ENCODE data around the gene PIAS1.

The PIAS1 gene

DNA sequence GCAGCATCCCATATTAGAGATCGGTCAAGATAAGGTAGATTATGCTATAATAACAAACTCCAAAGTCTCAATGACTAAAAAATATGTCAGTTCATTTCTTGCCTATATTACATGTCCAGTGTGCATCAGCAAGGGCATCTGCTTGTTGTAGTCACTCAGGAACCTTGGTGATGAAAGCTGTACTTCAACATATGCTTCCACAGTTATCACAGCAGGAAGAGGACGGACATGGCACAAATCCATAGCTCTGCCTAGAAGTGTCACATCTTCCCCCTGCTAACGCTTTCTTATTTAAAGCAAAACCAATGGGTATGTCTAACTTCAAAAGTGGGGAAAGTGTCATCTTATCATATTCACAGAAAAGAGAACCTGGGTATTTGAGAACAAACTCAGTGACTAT is 20.0 kb upstream of the PIAS1 start:
- peaks cover 0 to 3% of the 10 kb centered on the region in 2 donors for H3K4me1 ChIP-seq (ENCODE audit: control insufficient read depth in 1 of 2, insufficient read depth in 2 of 2, low read length in 2 of 2)
- no peaks in the 10 kb centered on the region for H3K27me3 ChIP-seq (ENCODE audit: control insufficient read depth in 1 of 2, insufficient read depth in 2 of 2, low read length in 2 of 2)
- no peak overlapping the region for H3K4me3 ChIP-seq (ENCODE audit: low read depth in 1 of 2, low read length in 2 of 2)
- H3K36me3 ChIP-seq (ENCODE audit: control insufficient read depth in 1 of 2, insufficient read depth in 2 of 2, low read length in 2 of 2), result no peaks in the 10 kb centered on the region
- H3K9ac ChIP-seq (ENCODE audit: low read depth in 1 of 2, low read length in 2 of 2), result no peak overlapping the region
- H3K9me3 ChIP-seq (ENCODE audit: control insufficient read depth in 1 of 2, low read length in 2 of 2), result no peaks in the 10 kb centered on the region
- H3K27ac ChIP-seq (ENCODE audit: low read depth, low read length), result no peak overlapping the region

DNA sequence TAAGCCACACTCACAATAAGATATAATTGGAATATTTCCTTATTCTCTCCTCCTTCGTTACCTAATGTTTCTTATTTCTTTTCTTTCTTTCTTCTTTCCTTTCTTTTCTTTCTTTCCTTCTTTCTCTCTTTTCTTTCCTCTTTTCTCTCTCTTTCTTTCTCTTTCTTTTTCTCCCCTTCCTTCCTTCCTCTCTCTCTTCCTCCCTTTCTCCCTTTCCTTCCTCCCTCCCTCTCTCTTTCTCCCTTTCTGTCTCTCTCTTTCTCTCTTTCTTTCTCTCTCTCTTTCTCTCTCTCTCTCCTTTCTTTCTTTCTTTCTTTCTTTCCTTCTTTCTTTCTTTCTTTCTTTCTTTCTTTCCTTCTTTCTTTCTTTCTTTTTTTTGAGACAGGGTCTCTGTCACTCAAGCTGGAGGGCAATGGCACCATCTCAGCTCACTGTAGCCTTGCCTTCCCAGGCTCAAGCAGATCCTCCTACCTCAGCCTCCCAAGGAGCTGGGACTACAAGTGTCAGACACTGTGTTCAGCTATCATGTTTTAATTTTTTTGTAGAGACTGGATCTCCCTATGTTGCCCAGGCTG is 19.3 kb upstream of the PIAS1 start:
- Histone ChIP-seq H3K27ac (ENCODE audit: low read depth, low read length) (no peak overlapping the region), H3K9ac (ENCODE audit: low read depth in 1 of 2, low read length in 2 of 2) (no peak overlapping the region), H3K4me1 (ENCODE audit: control insufficient read depth in 1 of 2, insufficient read depth in 2 of 2, low read length in 2 of 2) (peaks cover 0 to 3% of the 10 kb centered on the region in 2 donors), H3K36me3 (ENCODE audit: control insufficient read depth in 1 of 2, insufficient read depth in 2 of 2, low read length in 2 of 2) (no peaks in the 10 kb centered on the region), H3K27me3 (ENCODE audit: control insufficient read depth in 1 of 2, insufficient read depth in 2 of 2, low read length in 2 of 2) (no peaks in the 10 kb centered on the region), H3K4me3 (ENCODE audit: low read depth in 1 of 2, low read length in 2 of 2) (no peak overlapping the region), H3K9me3 (ENCODE audit: control insufficient read depth in 1 of 2, low read length in 2 of 2) (no peaks in the 10 kb centered on the region)

DNA sequence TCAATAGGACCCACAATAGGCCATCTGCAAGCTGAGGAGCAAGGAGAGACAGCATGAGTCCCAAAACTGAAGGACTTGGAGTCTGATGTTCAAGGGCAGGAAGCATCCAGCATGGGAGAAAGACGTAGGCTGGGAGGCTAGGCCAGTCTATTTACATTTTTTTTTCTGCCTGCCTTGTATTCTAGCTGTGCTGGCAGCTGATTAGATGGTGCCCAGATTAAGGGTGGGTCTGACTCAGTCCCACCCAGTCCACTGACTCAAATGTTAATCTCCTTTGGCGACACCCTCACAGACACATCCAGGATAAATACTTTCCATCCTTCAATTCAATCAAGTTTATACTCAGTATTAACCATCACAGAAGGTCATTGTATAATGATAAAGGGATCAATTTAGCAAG is 15.9 kb upstream of the PIAS1 start:
- no peak overlapping the region for H3K9ac ChIP-seq (ENCODE audit: low read depth in 1 of 2, low read length in 2 of 2)

DNA sequence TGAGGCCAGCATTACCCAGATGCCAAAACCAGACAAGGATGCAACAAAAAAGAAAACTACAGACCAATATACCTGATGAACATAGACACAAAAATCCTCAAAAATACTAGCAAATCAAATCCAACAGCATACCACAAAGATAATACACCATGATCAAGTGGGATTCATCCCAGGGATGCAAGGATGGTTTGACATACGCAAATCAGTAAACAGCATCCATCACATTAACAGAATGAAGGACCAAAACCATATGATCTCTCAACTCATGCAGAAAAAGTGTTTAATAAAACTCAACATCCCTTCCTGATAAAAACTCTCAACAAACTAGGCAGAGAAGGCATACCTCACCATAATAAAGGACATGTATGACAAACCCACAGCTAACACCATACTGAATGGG is 14.0 kb upstream of the PIAS1 start:
- Histone ChIP-seq H3K27me3 (ENCODE audit: control insufficient read depth in 1 of 2, insufficient read depth in 2 of 2, low read length in 2 of 2) (no peaks in the 10 kb centered on the region), H3K4me3 (ENCODE audit: low read depth in 1 of 2, low read length in 2 of 2) (no peak overlapping the region), H3K9ac (ENCODE audit: low read depth in 1 of 2, low read length in 2 of 2) (no peak overlapping the region), H3K27ac (ENCODE audit: low read depth, low read length) (no peak overlapping the region), H3K9me3 (ENCODE audit: control insufficient read depth in 1 of 2, low read length in 2 of 2) (no peaks in the 10 kb centered on the region), H3K4me1 (ENCODE audit: control insufficient read depth in 1 of 2, insufficient read depth in 2 of 2, low read length in 2 of 2) (peaks cover 0 to 8% of the 10 kb centered on the region in 2 donors), H3K36me3 (ENCODE audit: control insufficient read depth in 1 of 2, insufficient read depth in 2 of 2, low read length in 2 of 2) (no peaks in the 10 kb centered on the region)

More for the DNA sequence above, 15.9 kb upstream of the PIAS1 start:
- Histone ChIP-seq H3K9me3 (ENCODE audit: control insufficient read depth in 1 of 2, low read length in 2 of 2) (no peaks in the 10 kb centered on the region), H3K27ac (ENCODE audit: low read depth, low read length) (no peak overlapping the region), H3K27me3 (ENCODE audit: control insufficient read depth in 1 of 2, insufficient read depth in 2 of 2, low read length in 2 of 2) (no peaks in the 10 kb centered on the region), H3K36me3 (ENCODE audit: control insufficient read depth in 1 of 2, insufficient read depth in 2 of 2, low read length in 2 of 2) (no peaks in the 10 kb centered on the region), H3K4me3 (ENCODE audit: low read depth in 1 of 2, low read length in 2 of 2) (no peak overlapping the region), H3K4me1 (ENCODE audit: control insufficient read depth in 1 of 2, insufficient read depth in 2 of 2, low read length in 2 of 2) (peaks cover 0 to 11% of the 10 kb centered on the region in 2 donors)

DNA sequence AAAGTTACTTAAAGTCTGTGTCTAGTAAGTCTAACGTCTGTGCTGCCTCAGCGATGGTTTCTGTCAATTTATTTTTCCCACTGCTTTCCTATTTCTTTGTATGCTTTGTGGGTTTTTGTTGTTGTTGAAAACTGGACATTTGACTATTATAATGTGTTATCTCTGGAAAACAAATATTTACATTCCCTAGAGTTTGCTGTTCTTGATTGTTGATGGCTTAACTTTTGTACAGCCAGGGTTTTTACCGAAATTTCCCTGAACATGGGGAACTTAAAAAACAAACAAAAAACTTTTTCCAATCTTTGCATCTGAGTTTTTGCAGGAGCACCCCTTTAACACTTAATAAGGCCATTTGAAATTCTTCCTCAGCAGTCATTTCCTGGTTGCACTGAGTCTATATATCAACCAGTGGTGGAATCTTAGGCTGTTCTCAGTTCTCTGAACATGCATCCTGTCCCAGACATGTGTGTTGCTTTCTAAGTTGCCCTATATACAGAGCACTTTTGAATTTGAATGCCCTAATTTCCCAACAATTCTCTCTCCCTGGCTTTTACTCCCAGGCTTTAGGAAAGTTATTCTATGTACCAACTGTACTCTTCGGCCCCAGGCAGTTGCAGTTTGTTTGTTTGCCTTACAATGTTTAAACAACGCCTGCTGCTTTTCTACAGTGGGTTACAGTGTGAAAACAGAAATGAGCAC is 11.8 kb upstream of the PIAS1 start:
- peaks cover 0 to 8% of the 10 kb centered on the region in 2 donors for H3K4me1 ChIP-seq (ENCODE audit: control insufficient read depth in 1 of 2, insufficient read depth in 2 of 2, low read length in 2 of 2)
- H3K9me3 ChIP-seq (ENCODE audit: control insufficient read depth in 1 of 2, low read length in 2 of 2), result no peaks in the 10 kb centered on the region
- H3K9ac ChIP-seq (ENCODE audit: low read depth in 1 of 2, low read length in 2 of 2), result no peak overlapping the region
- no peak overlapping the region for H3K27ac ChIP-seq (ENCODE audit: low read depth, low read length)
- H3K4me3 ChIP-seq (ENCODE audit: low read depth in 1 of 2, low read length in 2 of 2), result no peak overlapping the region
- H3K36me3 ChIP-seq (ENCODE audit: control insufficient read depth in 1 of 2, insufficient read depth in 2 of 2, low read length in 2 of 2), result no peaks in the 10 kb centered on the region
- H3K27me3 ChIP-seq (ENCODE audit: control insufficient read depth in 1 of 2, insufficient read depth in 2 of 2, low read length in 2 of 2), result no peaks in the 10 kb centered on the region

DNA sequence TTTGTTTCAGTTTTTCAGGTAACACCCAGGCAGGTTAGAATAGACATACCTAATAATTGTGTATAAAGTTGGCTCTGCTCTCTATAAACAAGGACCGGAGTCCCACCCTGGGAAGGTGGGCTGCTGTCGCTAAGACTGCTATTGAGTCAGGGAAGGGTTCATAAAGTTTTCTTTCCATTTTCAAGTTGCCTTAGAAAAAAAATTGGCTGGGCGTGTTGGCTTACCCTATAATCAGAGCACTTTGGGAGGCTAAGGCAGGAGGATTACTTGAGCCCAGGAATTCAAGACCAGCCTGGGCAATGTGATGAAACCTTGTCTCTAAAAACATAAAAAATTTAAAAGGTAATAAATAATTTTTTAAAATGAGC is 11.3 kb upstream of the PIAS1 start:
- Histone ChIP-seq H3K27me3 (ENCODE audit: control insufficient read depth in 1 of 2, insufficient read depth in 2 of 2, low read length in 2 of 2) (no peaks in the 10 kb centered on the region), H3K9ac (ENCODE audit: low read depth in 1 of 2, low read length in 2 of 2) (no peak overlapping the region), H3K27ac (ENCODE audit: low read depth, low read length) (no peak overlapping the region), H3K36me3 (ENCODE audit: control insufficient read depth in 1 of 2, insufficient read depth in 2 of 2, low read length in 2 of 2) (no peaks in the 10 kb centered on the region), H3K9me3 (ENCODE audit: control insufficient read depth in 1 of 2, low read length in 2 of 2) (no peaks in the 10 kb centered on the region), H3K4me1 (ENCODE audit: control insufficient read depth in 1 of 2, insufficient read depth in 2 of 2, low read length in 2 of 2) (peaks cover 0 to 8% of the 10 kb centered on the region in 2 donors), H3K4me3 (ENCODE audit: low read depth in 1 of 2, low read length in 2 of 2) (no peak overlapping the region)

DNA sequence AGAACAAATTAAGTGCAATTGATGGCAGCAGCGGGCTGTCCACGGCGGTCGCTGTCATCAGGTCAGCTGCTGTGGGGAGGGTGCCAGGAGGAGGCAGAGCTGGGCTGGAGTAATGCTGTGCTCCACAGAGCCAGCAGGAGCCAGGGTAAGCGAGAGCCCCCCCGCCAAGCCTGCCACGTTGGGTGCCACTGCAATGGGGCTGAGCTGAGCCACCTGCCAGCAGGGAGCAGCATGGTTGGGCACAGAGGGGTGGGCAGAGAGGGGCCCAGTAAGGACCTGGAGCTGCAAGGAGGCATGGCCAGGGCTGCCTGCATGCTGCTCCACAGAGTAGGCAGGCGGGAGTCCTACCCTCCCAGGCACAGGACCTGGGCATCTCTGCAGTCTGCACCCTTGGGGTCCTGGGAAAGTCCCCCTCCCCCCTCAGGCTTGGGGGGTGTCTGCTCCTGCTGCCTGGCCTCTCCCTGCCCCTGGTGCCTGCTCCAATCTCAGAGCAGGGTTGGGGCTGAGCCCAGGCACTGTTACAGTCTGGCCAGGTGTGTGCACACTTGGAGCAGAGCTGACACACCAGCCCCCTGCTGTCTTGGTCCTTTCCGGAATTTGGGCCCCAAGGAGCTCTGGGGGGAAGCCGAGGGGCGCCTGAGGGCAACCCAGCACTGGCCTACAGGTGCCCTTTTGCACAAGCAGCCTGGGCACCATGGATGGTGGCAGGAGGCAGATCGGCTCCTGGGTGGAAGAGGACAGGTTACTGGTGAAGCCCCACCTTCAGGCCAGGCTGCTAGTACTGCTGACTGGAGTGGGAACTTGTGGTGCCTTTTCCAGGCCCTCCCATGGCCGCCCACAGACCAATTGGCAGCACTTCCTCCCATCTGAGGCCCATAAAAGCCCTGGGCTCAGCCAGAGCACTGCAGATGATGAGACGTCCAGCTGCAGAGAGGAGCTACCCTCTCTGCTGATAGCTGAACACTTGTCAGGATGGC is 8.5 kb upstream of the PIAS1 start:
- H3K27ac ChIP-seq (ENCODE audit: low read depth, low read length), result no peak overlapping the region
- no peak overlapping the region for H3K9ac ChIP-seq (ENCODE audit: low read depth in 1 of 2, low read length in 2 of 2)
- H3K36me3 ChIP-seq (ENCODE audit: control insufficient read depth in 1 of 2, insufficient read depth in 2 of 2, low read length in 2 of 2), result no peaks in the 10 kb centered on the region
- no peaks in the 10 kb centered on the region for H3K27me3 ChIP-seq (ENCODE audit: control insufficient read depth in 1 of 2, insufficient read depth in 2 of 2, low read length in 2 of 2)
- no peak overlapping the region for H3K4me3 ChIP-seq (ENCODE audit: low read depth in 1 of 2, low read length in 2 of 2)
- peaks cover 0 to 8% of the 10 kb centered on the region in 2 donors for H3K4me1 ChIP-seq (ENCODE audit: control insufficient read depth in 1 of 2, insufficient read depth in 2 of 2, low read length in 2 of 2)
- H3K9me3 ChIP-seq (ENCODE audit: control insufficient read depth in 1 of 2, low read length in 2 of 2), result no peaks in the 10 kb centered on the region

DNA sequence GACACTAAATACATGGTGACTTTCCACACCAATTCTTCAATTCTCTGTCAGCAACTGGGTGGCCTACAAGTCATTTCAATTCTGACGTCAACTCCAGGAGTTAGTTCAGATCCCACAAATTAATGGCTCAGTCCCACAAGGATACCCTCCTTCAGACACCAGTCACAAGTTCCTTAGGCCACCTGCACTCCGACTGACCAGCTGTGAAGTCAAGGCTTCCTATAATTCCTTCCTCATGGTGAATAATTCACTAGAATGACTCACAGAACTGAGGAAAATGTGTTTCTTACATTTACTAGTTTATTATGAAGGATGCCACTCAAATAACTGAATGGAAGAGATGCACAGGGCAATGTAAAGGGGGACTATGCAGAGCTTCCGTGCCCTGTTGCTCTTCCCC is 6.3 kb upstream of the PIAS1 start:
- H3K4me1 ChIP-seq (ENCODE audit: control insufficient read depth in 1 of 2, insufficient read depth in 2 of 2, low read length in 2 of 2), result peaks cover 0 to under 1% of the 10 kb centered on the region in 2 donors
- no peak overlapping the region for H3K27ac ChIP-seq (ENCODE audit: low read depth, low read length)
- H3K9ac ChIP-seq (ENCODE audit: low read depth in 1 of 2, low read length in 2 of 2), result no peak overlapping the region
- no peaks in the 10 kb centered on the region for H3K27me3 ChIP-seq (ENCODE audit: control insufficient read depth in 1 of 2, insufficient read depth in 2 of 2, low read length in 2 of 2)
- H3K4me3 ChIP-seq (ENCODE audit: low read depth in 1 of 2, low read length in 2 of 2), result no peak overlapping the region
- H3K9me3 ChIP-seq (ENCODE audit: control insufficient read depth in 1 of 2, low read length in 2 of 2), result no peaks in the 10 kb centered on the region
- H3K36me3 ChIP-seq (ENCODE audit: control insufficient read depth in 1 of 2, insufficient read depth in 2 of 2, low read length in 2 of 2), result no peaks in the 10 kb centered on the region

DNA sequence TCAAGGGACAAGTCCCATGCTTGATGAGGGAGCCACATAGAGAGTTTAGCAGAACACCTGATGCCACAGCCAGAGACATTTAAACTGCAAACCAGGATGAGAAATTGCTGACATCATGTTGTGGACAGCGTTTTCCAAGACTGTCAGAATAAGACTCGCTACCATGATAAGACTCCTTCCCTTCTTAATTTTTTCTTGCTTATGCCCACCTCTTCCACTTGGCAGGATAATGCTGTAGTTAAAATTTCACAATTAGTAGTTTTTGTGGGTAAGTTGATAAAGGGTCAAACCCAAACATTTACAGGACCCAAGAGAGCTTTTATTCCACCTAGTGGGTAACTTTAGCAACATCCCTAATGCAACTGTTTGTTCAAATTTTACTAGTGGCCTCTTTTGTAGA is 3.0 kb upstream of the PIAS1 start:
- no peak overlapping the region for H3K4me3 ChIP-seq (ENCODE audit: low read depth in 1 of 2, low read length in 2 of 2)
- H3K9me3 ChIP-seq (ENCODE audit: control insufficient read depth in 1 of 2, low read length in 2 of 2), result no peaks in the 10 kb centered on the region
- no peak overlapping the region for H3K9ac ChIP-seq (ENCODE audit: low read depth in 1 of 2, low read length in 2 of 2)
- peaks cover 9% of the 10 kb centered on the region in 2 donors for H3K4me1 ChIP-seq (ENCODE audit: control insufficient read depth in 1 of 2, insufficient read depth in 2 of 2, low read length in 2 of 2)
- H3K36me3 ChIP-seq (ENCODE audit: control insufficient read depth in 1 of 2, insufficient read depth in 2 of 2, low read length in 2 of 2), result no peaks in the 10 kb centered on the region
- H3K27ac ChIP-seq (ENCODE audit: low read depth, low read length), result no peak overlapping the region
- no peaks in the 10 kb centered on the region for H3K27me3 ChIP-seq (ENCODE audit: control insufficient read depth in 1 of 2, insufficient read depth in 2 of 2, low read length in 2 of 2)

DNA sequence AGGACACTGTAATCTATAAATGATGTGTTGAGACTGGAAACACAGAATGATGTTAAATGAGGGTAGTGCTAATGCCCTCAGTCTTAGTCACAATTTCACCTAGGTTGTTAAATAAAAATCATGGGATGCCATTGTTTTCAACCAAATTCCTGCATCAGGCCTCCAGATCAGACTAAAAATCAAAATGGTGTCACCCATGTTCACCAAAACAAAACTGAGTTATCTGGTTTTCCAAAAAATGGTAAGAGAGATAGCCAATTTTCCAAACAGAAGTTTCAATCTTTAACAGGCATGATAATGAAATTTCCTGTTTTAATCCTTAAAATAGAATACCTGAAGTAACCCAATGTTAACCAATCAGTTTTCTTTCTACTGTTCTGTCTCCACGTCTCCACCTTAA is 2.2 kb upstream of the PIAS1 start:
- Histone ChIP-seq H3K36me3 (ENCODE audit: control insufficient read depth in 1 of 2, insufficient read depth in 2 of 2, low read length in 2 of 2) (no peaks in the 10 kb centered on the region), H3K9me3 (ENCODE audit: control insufficient read depth in 1 of 2, low read length in 2 of 2) (no peaks in the 10 kb centered on the region), H3K4me3 (ENCODE audit: low read depth in 1 of 2, low read length in 2 of 2) (no peak overlapping the region), H3K27me3 (ENCODE audit: control insufficient read depth in 1 of 2, insufficient read depth in 2 of 2, low read length in 2 of 2) (no peaks in the 10 kb centered on the region), H3K9ac (ENCODE audit: low read depth in 1 of 2, low read length in 2 of 2) (no peak overlapping the region), H3K4me1 (ENCODE audit: control insufficient read depth in 1 of 2, insufficient read depth in 2 of 2, low read length in 2 of 2) (peaks cover 14 to 17% of the 10 kb centered on the region in 2 donors), H3K27ac (ENCODE audit: low read depth, low read length) (no peak overlapping the region)

All from duodenal mucosa (tissue), 2 donors.